PFSK-1 (cell line): Measurements from ENCODE around the gene KSR1.

Experiments
- POLR2AphosphoS5 ChIP-seq: IDR thresholded peaks from 2 replicates; pipeline ENCODE4 v1.6.1; 2012; ENCODE audit warnings: low read depth, mild to moderate bottlenecking, control low read depth, low read length, moderate library complexity
- TAF1 ChIP-seq: IDR thresholded peaks from 2 replicates; pipeline ENCODE4 v1.6.1; 2012; ENCODE audit warnings: low read length, control low read depth, borderline replicate concordance; ENCODE audit not compliant: insufficient read depth
- TF ChIP-seq, protein P1 (sequence below), 2 experiments: IDR thresholded peaks; 2 replicates each; pipeline versions ENCODE4 v1.6.1 to v1.8.0; 2011 to 2012; ENCODE audit warnings: low read depth in 2 of 2, low read length in 2 of 2, control low read depth in 1 of 2, inconsistent platforms in 1 of 2, mild to moderate bottlenecking in 1 of 2, moderate library complexity in 1 of 2; ENCODE audit not compliant: insufficient read depth in 1 of 2

- TF ChIP-seq, protein P1, sequence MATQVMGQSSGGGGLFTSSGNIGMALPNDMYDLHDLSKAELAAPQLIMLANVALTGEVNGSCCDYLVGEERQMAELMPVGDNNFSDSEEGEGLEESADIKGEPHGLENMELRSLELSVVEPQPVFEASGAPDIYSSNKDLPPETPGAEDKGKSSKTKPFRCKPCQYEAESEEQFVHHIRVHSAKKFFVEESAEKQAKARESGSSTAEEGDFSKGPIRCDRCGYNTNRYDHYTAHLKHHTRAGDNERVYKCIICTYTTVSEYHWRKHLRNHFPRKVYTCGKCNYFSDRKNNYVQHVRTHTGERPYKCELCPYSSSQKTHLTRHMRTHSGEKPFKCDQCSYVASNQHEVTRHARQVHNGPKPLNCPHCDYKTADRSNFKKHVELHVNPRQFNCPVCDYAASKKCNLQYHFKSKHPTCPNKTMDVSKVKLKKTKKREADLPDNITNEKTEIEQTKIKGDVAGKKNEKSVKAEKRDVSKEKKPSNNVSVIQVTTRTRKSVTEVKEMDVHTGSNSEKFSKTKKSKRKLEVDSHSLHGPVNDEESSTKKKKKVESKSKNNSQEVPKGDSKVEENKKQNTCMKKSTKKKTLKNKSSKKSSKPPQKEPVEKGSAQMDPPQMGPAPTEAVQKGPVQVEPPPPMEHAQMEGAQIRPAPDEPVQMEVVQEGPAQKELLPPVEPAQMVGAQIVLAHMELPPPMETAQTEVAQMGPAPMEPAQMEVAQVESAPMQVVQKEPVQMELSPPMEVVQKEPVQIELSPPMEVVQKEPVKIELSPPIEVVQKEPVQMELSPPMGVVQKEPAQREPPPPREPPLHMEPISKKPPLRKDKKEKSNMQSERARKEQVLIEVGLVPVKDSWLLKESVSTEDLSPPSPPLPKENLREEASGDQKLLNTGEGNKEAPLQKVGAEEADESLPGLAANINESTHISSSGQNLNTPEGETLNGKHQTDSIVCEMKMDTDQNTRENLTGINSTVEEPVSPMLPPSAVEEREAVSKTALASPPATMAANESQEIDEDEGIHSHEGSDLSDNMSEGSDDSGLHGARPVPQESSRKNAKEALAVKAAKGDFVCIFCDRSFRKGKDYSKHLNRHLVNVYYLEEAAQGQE (IDR thresholded peaks at IDR 0.05; ENCODE audit: insufficient read depth in 1 of 2, low read depth in 2 of 2, low read length in 2 of 2) = no peak
- no peak for TF ChIP-seq POLR2AphosphoS5
- TF ChIP-seq TAF1 = no peak
Observed at GRCh38 chr17:27591986-27592385, 135.7 kb downstream of the KSR1 start.
